Endothelial cell (in vitro differentiated cells): ENCODE data around the gene KIRREL2. TPM values are rescaled to one million over a fixed set of nuclear protein-coding genes. Genes with fewer than 3 reads are reported as not detected.
"Not testable (repeated sequence)": the region's sequence is repeated elsewhere in the genome, so short reads cannot be mapped to it uniquely, and the experiment has no call there.

ENCODE experiments used
- DNase-seq: peaks from one replicate; pipeline ENCODE4 v3.0.0; 2021; ENCODE audit warnings: low spot score
- H3K27ac Mint-ChIP-seq: one replicate; pipeline ENCODE4 v1.8.0; 2021; ENCODE audit warnings: mixed read lengths, inconsistent platforms; ENCODE audit not compliant: unreplicated experiment
- H3K27me3 Mint-ChIP-seq: one replicate; pipeline ENCODE4 v1.8.0; 2021; ENCODE audit warnings: mild to moderate bottlenecking, moderate library complexity, mixed read lengths, inconsistent platforms; ENCODE audit not compliant: unreplicated experiment
- H3K36me3 Mint-ChIP-seq: one replicate; pipeline ENCODE4 v1.8.0; 2021; ENCODE audit warnings: mild to moderate bottlenecking, low read depth, mixed read lengths, inconsistent platforms; ENCODE audit not compliant: unreplicated experiment
- H3K4me1 Mint-ChIP-seq: one replicate; pipeline ENCODE4 v1.8.0; 2021; ENCODE audit warnings: mild to moderate bottlenecking, mixed read lengths, inconsistent platforms; ENCODE audit not compliant: unreplicated experiment
- H3K4me3 Mint-ChIP-seq: one replicate; pipeline ENCODE4 v1.8.0; 2021; ENCODE audit warnings: mild to moderate bottlenecking, mixed read lengths, inconsistent platforms; ENCODE audit not compliant: unreplicated experiment
- H3K9me3 Mint-ChIP-seq: one replicate; pipeline ENCODE4 v1.8.0; 2021; ENCODE audit warnings: mixed read lengths, inconsistent platforms; ENCODE audit not compliant: unreplicated experiment
- total RNA-seq: library from RNA; stranded (reverse); fragmentation: NEBNext Ultra II Directional; extraction: Animal tissue kit (Norgen Biotek cat#: 25700); gene quantifications from one replicate; pipeline ENCODE4 v1.2.1, GENCODE V29; 2021; ENCODE audit not compliant: unreplicated experiment
- TF ChIP-seq, protein P1 (sequence below): fragments of 200-600 bp; sonication (generic); IDR thresholded peaks from one replicate; pipeline ENCODE4 v1.5.0; 2021; ENCODE audit warnings: antibody characterized with exemption; ENCODE audit not compliant: unreplicated experiment

KIRREL2 gene
- total RNA-seq, 1 donor from 2014 or later = 1.8 TPM

DNA sequence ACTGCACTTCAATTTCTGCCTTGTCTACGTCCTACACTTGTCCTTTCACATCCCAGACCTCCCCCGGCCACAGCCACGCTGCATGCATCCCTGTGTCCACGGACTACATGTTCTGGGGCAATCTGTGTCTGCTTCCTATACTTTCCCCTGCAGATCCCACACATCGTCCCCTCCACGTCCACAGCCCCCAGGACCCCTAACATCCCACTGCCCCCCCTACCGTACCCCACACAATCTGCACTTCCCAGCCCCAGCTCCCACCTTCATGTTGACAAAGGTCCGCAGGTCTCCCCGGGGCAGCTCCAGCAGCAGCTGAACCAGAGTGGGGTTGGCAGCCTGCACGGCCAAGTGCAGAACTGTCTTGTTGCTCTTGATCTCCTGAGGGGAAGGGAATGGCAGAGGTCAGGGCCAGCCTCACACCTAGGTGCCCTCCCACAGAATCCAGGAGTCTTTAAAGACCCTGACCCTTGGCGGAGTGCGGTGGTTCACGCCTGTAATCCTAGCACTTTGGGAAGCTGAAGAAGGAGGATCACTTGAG lies 33.5 kb downstream of the KIRREL2 start:
- Mint-ChIP-seq H3K4me1 (no peaks in the 10 kb centered on the region), H3K9me3 (no peaks in the 10 kb centered on the region), H3K27me3 (no peaks in the 10 kb centered on the region), H3K4me3 (peak overlapping the region; percentile 62), H3K27ac (no peak overlapping the region), H3K36me3 (peaks cover 30% of the 10 kb centered on the region)
- TF ChIP-seq, protein P1, sequence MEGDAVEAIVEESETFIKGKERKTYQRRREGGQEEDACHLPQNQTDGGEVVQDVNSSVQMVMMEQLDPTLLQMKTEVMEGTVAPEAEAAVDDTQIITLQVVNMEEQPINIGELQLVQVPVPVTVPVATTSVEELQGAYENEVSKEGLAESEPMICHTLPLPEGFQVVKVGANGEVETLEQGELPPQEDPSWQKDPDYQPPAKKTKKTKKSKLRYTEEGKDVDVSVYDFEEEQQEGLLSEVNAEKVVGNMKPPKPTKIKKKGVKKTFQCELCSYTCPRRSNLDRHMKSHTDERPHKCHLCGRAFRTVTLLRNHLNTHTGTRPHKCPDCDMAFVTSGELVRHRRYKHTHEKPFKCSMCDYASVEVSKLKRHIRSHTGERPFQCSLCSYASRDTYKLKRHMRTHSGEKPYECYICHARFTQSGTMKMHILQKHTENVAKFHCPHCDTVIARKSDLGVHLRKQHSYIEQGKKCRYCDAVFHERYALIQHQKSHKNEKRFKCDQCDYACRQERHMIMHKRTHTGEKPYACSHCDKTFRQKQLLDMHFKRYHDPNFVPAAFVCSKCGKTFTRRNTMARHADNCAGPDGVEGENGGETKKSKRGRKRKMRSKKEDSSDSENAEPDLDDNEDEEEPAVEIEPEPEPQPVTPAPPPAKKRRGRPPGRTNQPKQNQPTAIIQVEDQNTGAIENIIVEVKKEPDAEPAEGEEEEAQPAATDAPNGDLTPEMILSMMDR = no peak
- DNase-seq = no peak

GRCh38 chr19:35891819-35892218 lies 35.1 kb downstream of the KIRREL2 start:
- H3K27me3 Mint-ChIP-seq, H3K9me3 Mint-ChIP-seq, H3K4me1 Mint-ChIP-seq, H3K27ac Mint-ChIP-seq, DNase-seq, H3K4me3 Mint-ChIP-seq: not testable (repeated sequence)
- H3K36me3 Mint-ChIP-seq = peaks cover 34% of the 10 kb centered on the region

GRCh38 chr19:35894342-35894741 lies 37.6 kb downstream of the KIRREL2 start:
- Mint-ChIP-seq H3K36me3 (peaks cover 18% of the 10 kb centered on the region), H3K27ac (no peak overlapping the region), H3K27me3 (peaks cover 2% of the 10 kb centered on the region), H3K4me1 (no peaks in the 10 kb centered on the region), H3K4me3 (no peak overlapping the region), H3K9me3 (no peaks in the 10 kb centered on the region)
- TF ChIP-seq, protein P1 = no peak
- no peak for DNase-seq

DNA sequence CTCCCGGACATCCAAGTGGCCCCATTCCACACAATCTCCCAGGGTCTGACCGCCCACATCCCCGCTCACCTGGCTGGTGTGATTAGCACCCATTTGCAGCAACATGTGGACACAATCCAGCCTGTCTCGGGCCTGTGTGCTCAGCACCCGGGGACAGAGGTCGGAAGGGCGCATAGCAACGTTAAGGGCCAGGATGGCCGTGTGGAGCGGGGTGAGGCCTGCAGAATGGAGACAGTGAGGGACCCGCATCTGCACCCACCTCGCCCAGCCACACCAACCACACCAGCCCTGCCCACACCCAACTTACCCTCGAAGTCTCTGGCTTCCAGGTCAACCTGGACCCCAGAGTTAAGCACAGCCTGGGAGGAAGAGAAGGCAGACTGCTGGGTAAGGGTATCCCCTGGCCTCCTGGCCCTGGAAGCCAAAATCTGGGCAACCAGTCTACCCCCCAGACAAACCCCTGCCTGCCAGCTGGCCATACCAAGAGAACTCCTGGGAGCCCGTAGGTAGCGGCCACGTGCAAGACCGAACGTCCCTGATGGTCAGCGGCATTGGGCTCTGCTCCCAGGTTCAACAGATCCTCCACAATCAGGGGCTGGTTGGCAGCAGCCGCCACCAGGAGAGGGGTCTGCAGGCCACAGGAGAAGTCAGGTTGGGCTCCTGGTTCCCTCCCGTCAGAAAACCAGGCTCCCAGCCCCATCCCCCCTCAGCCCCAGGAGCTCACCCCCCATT lies 39.4 kb downstream of the KIRREL2 start:
- H3K36me3 Mint-ChIP-seq = peaks cover 6% of the 10 kb centered on the region
- peak overlapping the region; percentile 24 for H3K27ac Mint-ChIP-seq
- no peak for DNase-seq
- peaks cover 3% of the 10 kb centered on the region for H3K27me3 Mint-ChIP-seq
- peak overlapping the region; percentile 67 for H3K4me3 Mint-ChIP-seq
- H3K4me1 Mint-ChIP-seq = no peaks in the 10 kb centered on the region
- TF ChIP-seq, protein P1 = no peak
- no peaks in the 10 kb centered on the region for H3K9me3 Mint-ChIP-seq

DNA sequence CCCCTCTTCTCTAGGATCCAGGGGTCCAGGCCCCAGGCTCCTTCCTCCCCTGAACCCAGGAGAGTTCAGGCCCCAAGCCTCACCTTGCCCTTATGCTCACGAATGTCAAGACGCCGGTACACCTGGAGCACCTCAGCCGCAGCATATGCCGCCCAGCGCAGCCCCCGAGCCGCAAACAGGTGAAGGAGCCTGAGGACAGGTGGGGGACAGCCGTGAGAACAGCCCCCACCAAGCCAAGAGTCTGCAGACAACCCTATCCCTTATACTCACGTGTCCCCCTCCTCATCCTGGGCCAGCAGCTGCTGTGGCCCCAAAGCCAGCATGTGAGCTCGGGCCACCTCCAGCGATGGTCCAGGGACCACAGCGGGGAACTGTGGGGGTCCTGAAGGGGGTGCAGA lies 39.9 kb downstream of the KIRREL2 start:
- Mint-ChIP-seq H3K9me3 (no peaks in the 10 kb centered on the region), H3K4me3 (no peak overlapping the region), H3K36me3 (peaks cover 6% of the 10 kb centered on the region), H3K27me3 (peaks cover 3% of the 10 kb centered on the region), H3K4me1 (no peaks in the 10 kb centered on the region), H3K27ac (no peak overlapping the region)
- TF ChIP-seq, protein P1 = no peak
- DNase-seq = no peak
